HG02642 (cell line): ENCODE data around the gene ZNF521.

Experiments
- ATAC-seq: cut with Tn5 transposase; IDR thresholded peaks from one replicate; pipeline ENCODE4 v1.9.1; 2021; ENCODE audit warnings: mild to moderate bottlenecking; ENCODE audit not compliant: unreplicated experiment, poor library complexity

The ZNF521 gene

GRCh38 chr18:25351777-25352628 lies at the start of gene ZNF521:
ZNF521 (minus strand) TSS chr18:25352166; CDS start chr18:25350946, 1,220 bp downstream.
- peak; percentile 83 for ATAC-seq

GRCh38 chr18:25399554-25399953 lies 47.6 kb upstream of the ZNF521 start:
- no peak for ATAC-seq

- no peak for ATAC-seq
Observed at GRCh38 chr18:25392192-25392591, 40.2 kb upstream of the ZNF521 start.

GRCh38 chr18:25373432-25374179 lies 21.6 kb upstream of the ZNF521 start:
- ATAC-seq, result no peak

GRCh38 chr18:25370391-25370790 lies 18.4 kb upstream of the ZNF521 start:
- no peak for ATAC-seq

- no peak for ATAC-seq
Observed at GRCh38 chr18:25365242-25365641, 13.3 kb upstream of the ZNF521 start.

GRCh38 chr18:25364732-25365131 lies 12.8 kb upstream of the ZNF521 start:
- ATAC-seq, result no peak

- ATAC-seq, result no peak
Observed at GRCh38 chr18:25360301-25360899, 8.4 kb upstream of the ZNF521 start.

GRCh38 chr18:25353080-25353479 lies 1.1 kb upstream of the ZNF521 start:
- ATAC-seq, result no peak

GRCh38 chr18:25352629-25353005 lies 651 bp upstream of the ZNF521 start:
- no peak for ATAC-seq

- ATAC-seq, result no peak
Observed at GRCh38 chr18:25351280-25351775, 638 bp downstream of the ZNF521 start.

- ATAC-seq, result peak; percentile 29
Observed at GRCh38 chr18:25350489-25351251, 1.3 kb downstream of the ZNF521 start.

- no peak for ATAC-seq
Observed at GRCh38 chr18:25349926-25350487, 2.0 kb downstream of the ZNF521 start.

- no peak for ATAC-seq
Observed at GRCh38 chr18:25349131-25349925, 2.6 kb downstream of the ZNF521 start.

- ATAC-seq, result no peak
Observed at GRCh38 chr18:25348386-25349130, 3.4 kb downstream of the ZNF521 start.

- no peak for ATAC-seq
Observed at GRCh38 chr18:25346561-25346960, 5.4 kb downstream of the ZNF521 start.

GRCh38 chr18:25345081-25345866 lies 6.7 kb downstream of the ZNF521 start:
- no peak for ATAC-seq

GRCh38 chr18:25341831-25342230 lies 10.1 kb downstream of the ZNF521 start:
- ATAC-seq, result no peak
